Thoracic aorta (tissue), 2 donors: ENCODE data around the gene GPBAR1. TPM values are rescaled to one million over a fixed set of nuclear protein-coding genes. Genes with fewer than 3 reads are reported as not detected.

ENCODE experiments used
- ATAC-seq: fragments of 150-250 bp; one replicate; pipeline ENCODE4 v1.8.0; 2017; ENCODE audit warnings: low read depth; ENCODE audit not compliant: insufficient number of reproducible peaks, low FRiP score
- DNase-seq: peaks from one replicate; pipeline ENCODE4 v3.0.0-alpha.2; 2020; ENCODE audit warnings: low spot score
- H3K27ac ChIP-seq, 2 donors: fragments of 200-600 bp; sonication (generic); 1 replicate in 1 of 2; 2 replicates in 1 of 2; pipeline ENCODE4 v1.5.1; 2016; ENCODE audit warnings: mild to moderate bottlenecking in 2 of 2, moderate library complexity in 2 of 2
- H3K27me3 ChIP-seq: fragments of 200-600 bp; sonication (generic); replicated peaks from 2 replicates; pipeline ENCODE4 v1.6.0; 2016; ENCODE audit warnings: mild to moderate bottlenecking; ENCODE audit not compliant: insufficient read depth
- H3K36me3 ChIP-seq: fragments of 200-600 bp; sonication (generic); one replicate; pipeline ENCODE4 v1.5.1; 2016
- H3K4me1 ChIP-seq, 2 donors: fragments of 200-600 bp; sonication (generic); 1 replicate in 1 of 2; 2 replicates in 1 of 2; pipeline versions ENCODE4 v1.5.1 to v1.6.0; 2016; ENCODE audit warnings: low read depth in 2 of 2, mild to moderate bottlenecking in 1 of 2; ENCODE audit not compliant: control insufficient read depth in 1 of 2
- H3K4me3 ChIP-seq: fragments of 200-600 bp; sonication (generic); 2 replicates; pipeline ENCODE4 v1.5.1; 2016; ENCODE audit warnings: mild to moderate bottlenecking
- H3K9me3 ChIP-seq: fragments of 200-600 bp; sonication (generic); 2 replicates; pipeline ENCODE4 v1.5.1; 2016
- CTCF ChIP-seq: fragments of 200-600 bp; sonication (generic); IDR thresholded peaks from one replicate; pipeline ENCODE4 v1.5.1; 2019; ENCODE audit warnings: antibody characterized with exemption
- total RNA-seq, 2 donors: library from RNA; depleted of rRNA; stranded (reverse); fragments of >200 nt; gene quantifications; one replicate each; pipeline versions ENCODE4 v1.1.0 to v1.2.3, GENCODE V29; 2016

GPBAR1 gene
- 1 to 10 TPM; 3.5 to 4.2 TPM for total RNA-seq

- DNase-seq (no peak), ATAC-seq (no peak)
- Histone ChIP-seq H3K4me1 (peaks cover 15 to 57% of the 10 kb centered on the region in 2 donors), H3K9me3 (no peaks in the 10 kb centered on the region), H3K36me3 (peaks cover 26% of the 10 kb centered on the region), H3K27me3 (no peaks in the 10 kb centered on the region), H3K4me3 (no peak within 1 kb of the TSS), H3K27ac (peak within 1 kb of the TSS; percentile 67 to 88)
- no peak for TF ChIP-seq CTCF
Observed at GRCh38 chr2:218260742-218261422, at the start of gene GPBAR1. TSS of gene GPBAR1 (plus strand) at chr2:218261015. CDS start at chr2:218262725, 1,710 bp downstream.

DNA sequence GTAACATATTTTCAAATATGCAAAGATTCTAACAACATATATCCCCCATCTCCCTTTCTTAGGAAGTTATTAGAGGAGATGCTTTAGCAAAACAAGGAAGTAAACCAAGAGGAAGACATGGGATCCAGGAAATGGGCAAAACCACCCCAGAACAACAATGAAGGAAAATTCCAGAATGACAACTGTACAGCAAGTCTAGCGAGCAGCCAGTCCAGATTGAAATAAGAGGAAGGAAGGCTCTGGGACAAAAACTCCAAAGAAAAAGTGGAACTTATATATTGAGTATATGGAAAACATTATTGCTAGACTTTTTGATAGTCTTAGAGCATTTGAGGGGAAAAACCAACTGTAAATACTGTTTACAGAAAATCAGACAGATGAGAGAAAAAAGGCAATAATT, 46.7 kb upstream of the GPBAR1 start:
- Histone ChIP-seq H3K27ac (no peak overlapping the region), H3K9me3 (no peaks in the 10 kb centered on the region), H3K4me3 (no peak overlapping the region), H3K27me3 (no peaks in the 10 kb centered on the region), H3K36me3 (no peaks in the 10 kb centered on the region), H3K4me1 (peaks cover 9 to 15% of the 10 kb centered on the region in 2 donors)
- ATAC-seq (no peak), DNase-seq (no peak)
- TF ChIP-seq CTCF, result no peak

DNA sequence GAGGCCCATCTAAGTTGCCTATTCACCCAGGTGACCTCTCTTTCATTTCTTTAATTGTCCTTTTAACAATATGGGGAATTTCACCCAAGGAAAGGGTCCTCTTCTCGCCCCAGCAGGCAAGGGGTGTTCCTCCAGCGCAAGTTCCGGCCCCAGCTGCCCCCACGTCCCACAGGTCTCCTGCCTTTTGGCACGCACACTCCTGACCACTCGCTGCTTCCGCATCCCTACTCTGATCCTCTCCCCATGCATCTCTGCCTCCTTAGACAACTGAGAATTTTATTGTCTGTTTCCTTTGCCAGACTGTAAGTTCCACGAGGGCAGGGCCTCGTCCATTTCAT, 44.5 kb upstream of the GPBAR1 start:
- Histone ChIP-seq H3K4me1 (peaks cover 30 to 37% of the 10 kb centered on the region in 2 donors), H3K4me3 (peak overlapping the region; percentile 95), H3K36me3 (no peaks in the 10 kb centered on the region), H3K27ac (peak overlapping the region; percentile 97 to 99), H3K27me3 (no peaks in the 10 kb centered on the region), H3K9me3 (no peaks in the 10 kb centered on the region)
- ATAC-seq (peak; percentile 30), DNase-seq (no peak)
- TF ChIP-seq CTCF, result no peak

- H3K27me3 ChIP-seq, result no peaks in the 10 kb centered on the region
- H3K9me3 ChIP-seq, result no peaks in the 10 kb centered on the region
- ATAC-seq (peak; percentile 67), DNase-seq (peak; percentile 75)
- H3K27ac ChIP-seq, result peak within 1 kb of the TSS; percentile 97 to 99
- peaks cover 31 to 42% of the 10 kb centered on the region in 2 donors for H3K4me1 ChIP-seq
- peak within 1 kb of the TSS; percentile 95 for H3K4me3 ChIP-seq
- TF ChIP-seq CTCF, result peak; percentile 23
- H3K36me3 ChIP-seq, result no peaks in the 10 kb centered on the region
Observed at GRCh38 chr2:218216674-218217359, 44.0 kb upstream of the GPBAR1 start, which contains the start of gene ARPC2. TSS of gene ARPC2 (plus strand) at chr2:218217189. CDS start at chr2:218217471, 282 bp downstream.

DNA sequence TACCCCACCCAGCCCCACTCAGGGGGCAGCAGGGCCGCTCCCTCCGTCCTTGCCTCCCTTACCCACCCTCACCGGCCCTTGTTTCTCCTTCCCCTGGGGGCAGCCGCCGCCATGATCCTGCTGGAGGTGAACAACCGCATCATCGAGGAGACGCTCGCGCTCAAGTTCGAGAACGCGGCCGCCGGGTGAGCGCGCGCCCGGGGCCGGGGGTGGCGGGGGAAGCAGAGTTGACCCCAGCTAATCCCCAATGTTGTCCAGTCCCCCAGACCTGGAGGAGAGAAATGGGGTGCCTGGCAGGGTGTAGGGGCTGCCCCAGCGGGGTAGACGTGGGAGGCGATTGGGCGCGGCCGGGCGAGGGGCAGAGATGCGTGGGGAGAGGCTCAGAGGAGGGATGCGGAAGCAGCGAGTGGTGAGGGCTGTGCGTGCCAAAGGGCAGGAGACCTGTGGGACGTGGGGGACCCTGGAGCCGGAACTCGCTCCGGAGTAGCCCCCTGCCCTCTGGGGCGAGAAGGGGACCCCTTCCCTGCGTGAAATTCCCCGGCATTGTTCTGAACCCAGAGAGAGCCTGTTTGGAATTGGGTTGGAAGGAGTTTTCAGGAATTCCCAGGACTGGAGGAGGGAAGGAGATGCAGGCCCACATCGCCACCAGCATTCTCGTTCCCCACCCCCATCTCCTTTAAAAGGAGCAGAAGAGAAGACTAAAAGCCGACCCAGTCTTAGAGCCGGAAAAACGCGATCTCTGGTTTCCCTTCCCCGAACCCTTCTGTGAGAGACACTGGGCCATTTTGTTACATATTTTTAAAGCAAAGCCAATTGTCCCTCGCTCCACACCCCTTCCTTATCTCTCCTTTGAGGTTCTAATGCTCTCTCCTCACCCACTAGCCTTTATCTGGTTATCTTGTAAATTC, 43.2 kb upstream of the GPBAR1 start:
- TF ChIP-seq CTCF, result no peak
- Histone ChIP-seq H3K9me3 (no peaks in the 10 kb centered on the region), H3K36me3 (no peaks in the 10 kb centered on the region), H3K27me3 (no peaks in the 10 kb centered on the region), H3K4me3 (peak overlapping the region; percentile 95), H3K27ac (peak overlapping the region; percentile 97 to 99), H3K4me1 (peaks cover 39 to 50% of the 10 kb centered on the region in 2 donors)
- no peak for ATAC-seq
- no peak for DNase-seq
